GM12878 (cell line): ENCODE results near the gene TEDC1.

ENCODE experiments used
- MXI1 ChIP-seq: fragments of 150-350 bp; IDR thresholded peaks from 2 replicates; pipeline ENCODE4 v1.6.1; 2011; ENCODE audit warnings: low read depth, mild to moderate bottlenecking, inconsistent platforms, low read length, improper control_type of control experiment
- POLR2A ChIP-seq: IDR thresholded peaks from 2 replicates; pipeline ENCODE4 v1.6.1; 2011; ENCODE audit warnings: low read depth, mild to moderate bottlenecking, low read length
- RAD21 ChIP-seq: IDR thresholded peaks from 2 replicates; pipeline ENCODE4 v1.6.1; 2011; ENCODE audit warnings: mild to moderate bottlenecking, low read depth, low read length, moderate library complexity; ENCODE audit not compliant: insufficient read depth
- SMC3 ChIP-seq: IDR thresholded peaks from 2 replicates; pipeline ENCODE4 v1.6.1; 2011; ENCODE audit warnings: low read length, improper control_type of control experiment, borderline replicate concordance
- ZNF274 ChIP-seq: IDR thresholded peaks from one replicate; pipeline ENCODE4 v1.8.0; 2011; ENCODE audit not compliant: insufficient read length, insufficient read depth
- TF ChIP-seq, protein P1 (sequence below): IDR thresholded peaks from 2 replicates; pipeline ENCODE4 v1.6.1; 2011; ENCODE audit warnings: low read depth, mild to moderate bottlenecking, low read length, moderate library complexity, borderline replicate concordance; ENCODE audit errors: extremely low read depth
- TF ChIP-seq, protein P2 (sequence below), 3 experiments: IDR thresholded peaks in 2 of 3; conservative IDR thresholded peaks in 1 of 3; 2 replicates each; pipeline ENCODE4 v1.5.1; 2011; ENCODE audit warnings: low read depth in 3 of 3, low read length in 3 of 3, mild to moderate bottlenecking in 3 of 3, control low read depth in 2 of 3, moderate library complexity in 2 of 3, inconsistent platforms in 1 of 3, mixed read lengths in 1 of 3; ENCODE audit not compliant: control insufficient read depth in 2 of 3, insufficient read depth in 1 of 3; ENCODE audit errors: extremely low read depth in 1 of 3

DNA sequence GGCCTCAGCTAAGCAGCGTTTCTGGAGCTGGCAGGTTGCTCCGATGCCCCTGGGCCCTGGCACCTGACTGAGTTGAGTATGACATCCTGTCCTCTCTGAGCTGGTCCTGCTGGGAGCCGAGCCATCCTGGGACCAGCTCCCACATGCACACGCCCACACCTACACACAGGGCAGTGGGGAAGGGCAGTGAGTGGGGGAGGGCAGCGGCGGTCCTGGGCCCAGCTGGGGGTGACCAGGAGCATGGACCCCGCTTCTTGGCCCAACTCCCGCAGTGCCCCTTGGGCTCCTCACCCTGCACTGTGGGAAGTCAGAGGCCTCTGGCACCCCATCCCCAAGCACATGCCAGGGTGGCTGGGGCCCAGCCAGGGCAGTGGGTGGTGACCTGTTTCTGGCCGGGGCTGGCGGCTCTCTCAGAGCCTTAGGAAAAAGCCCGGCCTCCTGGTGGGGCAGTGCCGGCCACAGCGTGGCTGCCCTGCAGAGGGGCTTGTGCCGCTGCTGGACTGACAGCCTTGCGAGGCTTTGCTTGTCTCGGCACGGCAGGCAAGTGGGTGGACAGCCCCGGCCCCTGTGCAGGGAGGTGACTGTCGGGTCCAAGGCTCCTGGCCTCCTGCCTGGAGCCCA lies 22.3 kb upstream of the TEDC1 start:
- no peak for TF ChIP-seq POLR2A
- TF ChIP-seq MXI1 = no peak
- TF ChIP-seq ZNF274 = no peak
- TF ChIP-seq, protein P1, sequence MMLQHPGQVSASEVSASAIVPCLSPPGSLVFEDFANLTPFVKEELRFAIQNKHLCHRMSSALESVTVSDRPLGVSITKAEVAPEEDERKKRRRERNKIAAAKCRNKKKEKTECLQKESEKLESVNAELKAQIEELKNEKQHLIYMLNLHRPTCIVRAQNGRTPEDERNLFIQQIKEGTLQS = no peak
- TF ChIP-seq SMC3 = no peak
- TF ChIP-seq, protein P2, sequence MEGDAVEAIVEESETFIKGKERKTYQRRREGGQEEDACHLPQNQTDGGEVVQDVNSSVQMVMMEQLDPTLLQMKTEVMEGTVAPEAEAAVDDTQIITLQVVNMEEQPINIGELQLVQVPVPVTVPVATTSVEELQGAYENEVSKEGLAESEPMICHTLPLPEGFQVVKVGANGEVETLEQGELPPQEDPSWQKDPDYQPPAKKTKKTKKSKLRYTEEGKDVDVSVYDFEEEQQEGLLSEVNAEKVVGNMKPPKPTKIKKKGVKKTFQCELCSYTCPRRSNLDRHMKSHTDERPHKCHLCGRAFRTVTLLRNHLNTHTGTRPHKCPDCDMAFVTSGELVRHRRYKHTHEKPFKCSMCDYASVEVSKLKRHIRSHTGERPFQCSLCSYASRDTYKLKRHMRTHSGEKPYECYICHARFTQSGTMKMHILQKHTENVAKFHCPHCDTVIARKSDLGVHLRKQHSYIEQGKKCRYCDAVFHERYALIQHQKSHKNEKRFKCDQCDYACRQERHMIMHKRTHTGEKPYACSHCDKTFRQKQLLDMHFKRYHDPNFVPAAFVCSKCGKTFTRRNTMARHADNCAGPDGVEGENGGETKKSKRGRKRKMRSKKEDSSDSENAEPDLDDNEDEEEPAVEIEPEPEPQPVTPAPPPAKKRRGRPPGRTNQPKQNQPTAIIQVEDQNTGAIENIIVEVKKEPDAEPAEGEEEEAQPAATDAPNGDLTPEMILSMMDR (IDR thresholded peaks at IDR 0.05 in 2 of 3, conservative IDR thresholded peaks at IDR 0.05 in 1 of 3; ENCODE audit: control insufficient read depth in 2 of 3, extremely low read depth in 1 of 3, insufficient read depth in 1 of 3, low read depth in 3 of 3, low read length in 3 of 3) = no peak
- TF ChIP-seq RAD21 = no peak
